Measurements from ENCODE around the gene CRIP1.

- TF ChIP-seq, protein P1, sequence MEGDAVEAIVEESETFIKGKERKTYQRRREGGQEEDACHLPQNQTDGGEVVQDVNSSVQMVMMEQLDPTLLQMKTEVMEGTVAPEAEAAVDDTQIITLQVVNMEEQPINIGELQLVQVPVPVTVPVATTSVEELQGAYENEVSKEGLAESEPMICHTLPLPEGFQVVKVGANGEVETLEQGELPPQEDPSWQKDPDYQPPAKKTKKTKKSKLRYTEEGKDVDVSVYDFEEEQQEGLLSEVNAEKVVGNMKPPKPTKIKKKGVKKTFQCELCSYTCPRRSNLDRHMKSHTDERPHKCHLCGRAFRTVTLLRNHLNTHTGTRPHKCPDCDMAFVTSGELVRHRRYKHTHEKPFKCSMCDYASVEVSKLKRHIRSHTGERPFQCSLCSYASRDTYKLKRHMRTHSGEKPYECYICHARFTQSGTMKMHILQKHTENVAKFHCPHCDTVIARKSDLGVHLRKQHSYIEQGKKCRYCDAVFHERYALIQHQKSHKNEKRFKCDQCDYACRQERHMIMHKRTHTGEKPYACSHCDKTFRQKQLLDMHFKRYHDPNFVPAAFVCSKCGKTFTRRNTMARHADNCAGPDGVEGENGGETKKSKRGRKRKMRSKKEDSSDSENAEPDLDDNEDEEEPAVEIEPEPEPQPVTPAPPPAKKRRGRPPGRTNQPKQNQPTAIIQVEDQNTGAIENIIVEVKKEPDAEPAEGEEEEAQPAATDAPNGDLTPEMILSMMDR (IDR thresholded peaks at IDR 0.05; ENCODE audit: low read length), result no peak
- TF ChIP-seq EZH2 (IDR thresholded peaks at IDR 0.05; ENCODE audit: borderline replicate concordance, low read length), result no peak
Measured at GRCh38 chr14:105466531-105467248, 20.0 kb upstream of the CRIP1 start.
